RWPE1 (cell line): ENCODE measurements around the gene NPM3.

Experiments
- CTCF ChIA-PET: fragments of 350-600 bp; sonication (Branson Sonifier 250); formaldehyde crosslinking; extraction: SDS; loops from one replicate; lab custom pipeline; 2021; lab: Yijun Ruan, JAX
- POLR2A ChIA-PET: fragments of 400-600 bp; formaldehyde crosslinking; extraction: SDS; loops from one replicate; lab custom pipeline; 2020; ENCODE audit warnings: antibody characterized with exemption; ENCODE audit not compliant: low non-redundant PET; lab: Yijun Ruan, JAX
- DNase-seq: peaks from one replicate; pipeline ENCODE4 v3.0.0; 2012; ENCODE audit warnings: low spot score
- H3K27ac ChIP-seq: fragments of 450-650 bp; 2 replicates; pipeline ENCODE4 v1.5.1; 2017
- TF ChIP-seq, protein P1 (sequence below): fragments of 450-650 bp; conservative IDR thresholded peaks from 2 replicates; pipeline ENCODE4 v1.5.1; 2017; ENCODE audit warnings: low read depth, mild to moderate bottlenecking

NPM3 gene

DNA sequence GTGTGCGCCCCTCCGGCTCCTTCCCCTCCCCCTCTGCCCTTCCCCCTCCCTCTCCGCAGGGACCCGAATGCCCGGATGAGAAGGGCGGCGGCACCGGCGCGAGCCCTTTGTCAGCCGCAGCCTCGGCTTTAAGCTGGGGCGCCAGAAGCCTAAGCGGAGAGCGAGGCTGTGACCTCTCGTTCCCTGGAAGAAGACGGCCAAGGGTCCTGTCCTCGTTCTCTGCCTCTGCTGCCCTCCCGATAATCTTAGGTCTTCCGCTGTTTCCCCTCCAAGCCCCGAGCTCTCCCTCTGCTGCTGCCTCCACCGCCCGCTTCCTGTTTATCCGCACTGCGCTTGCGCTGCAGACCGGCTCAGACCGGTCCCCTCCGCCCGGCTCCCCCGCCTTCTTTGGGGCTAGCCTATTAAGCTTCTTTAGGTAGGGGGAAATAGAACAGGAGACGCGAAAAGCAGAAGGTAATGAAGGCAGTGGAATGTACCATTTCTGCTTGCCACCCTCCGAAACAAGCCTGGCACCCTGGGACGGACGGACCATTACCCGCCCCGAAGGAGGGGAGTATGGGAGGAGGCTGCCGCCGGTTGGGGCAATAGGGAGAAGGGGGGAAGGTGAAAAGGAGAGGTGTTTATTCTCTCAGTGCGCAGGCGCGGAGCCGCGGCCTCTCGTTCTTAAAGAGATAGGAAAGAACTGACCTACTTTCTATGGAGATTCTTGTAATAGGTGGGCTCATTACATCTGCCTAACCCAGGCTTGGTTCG, 35.0 kb upstream of the NPM3 start, which contains the start of gene OGA:
Gene OGA (minus strand): TSS at position 326 of the 753 bp plus-strand sequence. CDS start 422 bp downstream, outside the sequence.
- peak within 1 kb of the TSS; percentile 95 for H3K27ac ChIP-seq
- CTCF ChIA-PET, result interaction anchor here (0.6 to 2.0 kb wide), 6 partner anchors 10 to 256 kb away, joined by 3 to 10 read pairs (median 4); no protein-coding TSS in a partner anchor
- POLR2A ChIA-PET, result interaction anchor here (0.7 kb wide), 2 partner anchors 35 to 81 kb away, joined by 3 read pairs; partner anchors contain the start of gene NPM3
- peak; percentile 100 for DNase-seq
- TF ChIP-seq, protein P1, sequence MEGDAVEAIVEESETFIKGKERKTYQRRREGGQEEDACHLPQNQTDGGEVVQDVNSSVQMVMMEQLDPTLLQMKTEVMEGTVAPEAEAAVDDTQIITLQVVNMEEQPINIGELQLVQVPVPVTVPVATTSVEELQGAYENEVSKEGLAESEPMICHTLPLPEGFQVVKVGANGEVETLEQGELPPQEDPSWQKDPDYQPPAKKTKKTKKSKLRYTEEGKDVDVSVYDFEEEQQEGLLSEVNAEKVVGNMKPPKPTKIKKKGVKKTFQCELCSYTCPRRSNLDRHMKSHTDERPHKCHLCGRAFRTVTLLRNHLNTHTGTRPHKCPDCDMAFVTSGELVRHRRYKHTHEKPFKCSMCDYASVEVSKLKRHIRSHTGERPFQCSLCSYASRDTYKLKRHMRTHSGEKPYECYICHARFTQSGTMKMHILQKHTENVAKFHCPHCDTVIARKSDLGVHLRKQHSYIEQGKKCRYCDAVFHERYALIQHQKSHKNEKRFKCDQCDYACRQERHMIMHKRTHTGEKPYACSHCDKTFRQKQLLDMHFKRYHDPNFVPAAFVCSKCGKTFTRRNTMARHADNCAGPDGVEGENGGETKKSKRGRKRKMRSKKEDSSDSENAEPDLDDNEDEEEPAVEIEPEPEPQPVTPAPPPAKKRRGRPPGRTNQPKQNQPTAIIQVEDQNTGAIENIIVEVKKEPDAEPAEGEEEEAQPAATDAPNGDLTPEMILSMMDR, result no peak

DNA sequence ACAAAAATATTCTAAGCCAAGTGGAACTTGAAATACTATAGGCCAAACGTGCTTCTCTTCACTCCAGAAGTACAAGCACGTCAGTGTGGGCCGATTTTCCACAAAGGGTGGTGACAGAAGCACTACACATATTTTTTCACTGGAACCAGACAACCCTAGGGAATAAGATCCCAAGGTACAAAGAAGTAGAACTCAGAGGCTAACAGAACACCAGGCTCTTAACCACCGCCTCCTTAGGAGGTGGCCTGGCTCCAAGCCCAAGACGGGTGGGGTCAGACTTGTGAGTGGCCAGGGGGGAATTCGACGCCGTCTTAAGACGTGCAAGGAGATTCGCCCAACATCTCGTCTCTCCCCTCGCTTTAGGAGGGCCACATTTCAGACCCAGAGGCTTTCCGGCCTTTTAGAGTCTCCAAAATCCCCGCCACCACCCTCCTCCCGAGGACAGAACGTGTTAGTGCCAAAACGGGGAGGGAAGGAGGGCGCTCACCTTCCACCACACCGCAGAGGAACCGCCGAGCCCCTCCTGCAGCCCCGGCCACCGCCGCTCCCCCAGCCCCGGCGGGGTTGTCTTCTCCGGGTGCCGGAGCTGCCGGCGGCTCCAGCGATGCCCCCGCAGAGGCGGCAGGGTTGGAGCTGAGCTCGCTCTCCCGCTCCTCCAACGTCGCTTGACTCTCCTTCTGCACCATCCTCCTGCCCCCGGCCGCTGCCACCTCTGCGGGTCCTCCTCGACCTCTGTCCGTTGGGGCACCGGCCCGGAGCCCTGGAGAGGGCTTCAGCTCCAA, 34.3 kb upstream of the NPM3 start:
- peak overlapping the region; percentile 95 for H3K27ac ChIP-seq
- POLR2A ChIA-PET, result no interaction called here
- DNase-seq, result peak; percentile 93
- CTCF ChIA-PET, result interaction anchor here (0.6 to 2.0 kb wide), 6 partner anchors 11 to 256 kb away, joined by 3 to 10 read pairs (median 4); no protein-coding TSS in a partner anchor
- TF ChIP-seq, protein P1, result no peak

DNA sequence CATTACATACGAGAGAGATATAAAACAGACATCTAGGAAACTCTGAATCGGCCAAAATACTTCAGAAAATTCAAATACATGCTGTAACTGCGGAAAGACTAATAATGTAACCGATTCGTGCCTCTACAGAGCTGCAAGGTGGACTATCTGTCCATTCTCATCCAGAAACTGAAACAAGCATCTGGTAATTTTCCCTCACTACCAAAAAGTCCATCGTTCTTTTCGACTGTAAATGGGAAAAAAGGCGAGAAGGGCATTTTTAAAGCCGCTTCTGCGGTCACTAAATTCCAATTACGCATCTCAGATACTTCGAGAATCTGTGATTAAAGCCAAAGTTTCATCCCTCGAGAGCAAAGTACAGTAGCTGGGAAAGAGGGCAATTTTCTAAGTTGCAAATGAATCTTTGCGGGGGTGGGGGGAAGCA, 33.7 kb upstream of the NPM3 start:
- CTCF ChIA-PET, result interaction anchor here (0.7 to 1.0 kb wide), 2 partner anchors 18 to 111 kb away, joined by 3 to 4 read pairs; no protein-coding TSS in a partner anchor

DNA sequence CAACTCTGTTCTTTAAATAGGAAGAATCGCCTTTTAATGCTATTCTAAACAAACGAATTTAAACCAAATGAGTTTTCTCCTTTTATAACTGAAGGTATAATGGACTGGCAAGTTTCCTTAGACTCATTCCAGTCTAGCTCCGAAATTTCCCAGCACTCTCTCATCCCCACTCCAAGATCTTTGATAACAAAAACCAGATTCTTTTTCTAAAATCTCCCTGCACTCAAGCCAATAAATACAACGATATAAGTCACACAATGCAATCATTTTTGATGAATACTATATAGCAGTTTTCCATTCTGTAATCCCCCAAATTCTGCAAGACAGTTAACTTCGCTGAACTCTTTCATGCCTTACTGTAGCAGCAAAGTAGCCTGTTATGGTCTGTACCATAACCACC, 33.1 kb upstream of the NPM3 start:
- ChIA-PET CTCF (interaction anchor here (0.5 to 1.0 kb wide), 3 partner anchors 19 to 58 kb away, joined by 4 to 5 read pairs (median 5); no protein-coding TSS in a partner anchor), POLR2A (no interaction called here)
- peak overlapping the region; percentile 49 for H3K27ac ChIP-seq
- TF ChIP-seq, protein P1, result no peak
- no peak for DNase-seq

More for the DNA sequence above, 33.7 kb upstream of the NPM3 start:
- TF ChIP-seq, protein P1, result no peak
- peak overlapping the region; percentile 95; the same call in 1 of the 2 replicates for H3K27ac ChIP-seq
- DNase-seq, result no peak
- POLR2A ChIA-PET, result no interaction called here

DNA sequence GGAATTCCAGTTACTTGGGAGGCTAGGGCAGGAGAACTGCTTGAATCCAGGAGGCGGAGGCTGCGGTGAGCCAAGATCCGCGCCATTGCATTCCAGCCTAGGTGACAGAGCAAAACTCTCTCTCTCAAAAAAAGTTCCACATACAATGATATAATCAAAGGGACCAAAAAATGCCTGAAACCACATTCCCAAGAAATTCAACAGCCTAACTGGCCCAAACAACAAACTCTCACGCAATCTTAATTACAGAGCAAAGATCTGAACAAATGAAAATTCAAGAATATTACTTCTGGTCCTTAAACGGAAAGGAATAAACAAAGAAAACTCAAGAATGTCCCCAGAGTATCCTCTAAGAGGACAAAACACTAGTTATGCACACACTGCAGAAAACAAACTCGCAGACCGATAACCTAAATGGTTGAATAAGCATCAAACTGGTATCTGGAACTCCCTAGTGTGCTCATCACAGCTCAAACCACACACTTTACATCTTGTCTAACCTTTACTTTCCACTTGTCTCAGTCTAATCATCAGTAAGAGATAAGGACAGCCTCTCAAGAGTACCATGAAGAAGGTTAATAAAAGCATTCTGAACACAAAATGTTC, 31.3 kb upstream of the NPM3 start:
- H3K27ac ChIP-seq, result no peak overlapping the region
- POLR2A ChIA-PET, result no interaction called here
- no peak for DNase-seq
- CTCF ChIA-PET, result interaction anchor here (0.5 to 2.7 kb wide), 2 partner anchors 26 to 254 kb away, joined by 3 to 8 read pairs; no protein-coding TSS in a partner anchor
- TF ChIP-seq, protein P1, result no peak

DNA sequence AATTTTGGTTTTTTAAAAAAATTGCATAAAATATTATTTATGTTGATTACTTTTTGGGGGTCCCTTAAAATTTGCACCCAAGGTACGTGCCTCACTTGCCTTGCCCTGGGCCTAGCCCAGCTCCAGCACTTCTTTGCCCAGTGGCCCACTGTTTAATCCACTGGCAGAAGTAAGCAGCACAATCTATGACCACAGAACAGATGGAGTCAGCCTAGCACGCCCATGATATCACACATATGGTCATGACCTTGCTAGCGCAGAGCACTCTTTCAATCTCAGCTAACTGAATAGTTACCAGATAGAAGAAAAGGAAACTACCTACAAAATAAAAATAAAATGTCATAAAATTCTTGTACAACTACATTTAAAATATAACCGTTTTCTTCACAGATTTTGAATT, 29.4 kb upstream of the NPM3 start:
- ChIA-PET CTCF (interaction anchor here (0.5 kb wide), 1 partner anchor 177 kb away, joined by 3 read pairs; no protein-coding TSS in a partner anchor), POLR2A (no interaction called here)
- TF ChIP-seq, protein P1, result no peak
- no peak overlapping the region for H3K27ac ChIP-seq
- no peak for DNase-seq
